D721Med (cell line): ENCODE measurements around the gene COX7A2.

ENCODE experiments used
- DNase-seq: peaks from one replicate; pipeline ENCODE4 v3.0.0; 2011; ENCODE audit warnings: low spot score; ENCODE audit not compliant: insufficient read length
- FAIRE-seq: peaks from 2 replicates; lab custom pipeline; 2011; peaks lifted over from hg19 to GRCh38; lab: Jason Lieb, UNC
- TF ChIP-seq, protein P1 (sequence below): IDR thresholded peaks from 2 replicates; pipeline ENCODE4 v1.5.1; 2012; ENCODE audit warnings: mild to moderate bottlenecking, control low read depth; ENCODE audit not compliant: insufficient read depth; ENCODE audit errors: missing control alignments

COX7A2 gene

DNA sequence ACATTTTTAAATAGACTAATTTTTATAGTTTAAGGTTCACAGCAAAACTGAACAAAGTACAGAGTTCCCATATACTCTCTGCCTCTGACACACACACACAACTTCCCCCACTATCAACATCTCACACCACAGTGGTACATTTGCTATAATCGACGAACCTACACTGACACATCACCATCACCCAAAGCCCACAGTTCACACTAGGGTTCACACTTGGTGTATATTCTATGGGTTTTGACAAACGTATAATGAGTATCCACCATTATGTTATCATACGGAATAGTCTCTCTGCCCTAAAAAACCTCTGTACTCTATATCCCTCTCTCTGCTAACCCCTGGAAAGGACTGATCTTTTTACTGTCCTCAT is 25.4 kb upstream of the COX7A2 start:
- FAIRE-seq = no peak
- TF ChIP-seq, protein P1, sequence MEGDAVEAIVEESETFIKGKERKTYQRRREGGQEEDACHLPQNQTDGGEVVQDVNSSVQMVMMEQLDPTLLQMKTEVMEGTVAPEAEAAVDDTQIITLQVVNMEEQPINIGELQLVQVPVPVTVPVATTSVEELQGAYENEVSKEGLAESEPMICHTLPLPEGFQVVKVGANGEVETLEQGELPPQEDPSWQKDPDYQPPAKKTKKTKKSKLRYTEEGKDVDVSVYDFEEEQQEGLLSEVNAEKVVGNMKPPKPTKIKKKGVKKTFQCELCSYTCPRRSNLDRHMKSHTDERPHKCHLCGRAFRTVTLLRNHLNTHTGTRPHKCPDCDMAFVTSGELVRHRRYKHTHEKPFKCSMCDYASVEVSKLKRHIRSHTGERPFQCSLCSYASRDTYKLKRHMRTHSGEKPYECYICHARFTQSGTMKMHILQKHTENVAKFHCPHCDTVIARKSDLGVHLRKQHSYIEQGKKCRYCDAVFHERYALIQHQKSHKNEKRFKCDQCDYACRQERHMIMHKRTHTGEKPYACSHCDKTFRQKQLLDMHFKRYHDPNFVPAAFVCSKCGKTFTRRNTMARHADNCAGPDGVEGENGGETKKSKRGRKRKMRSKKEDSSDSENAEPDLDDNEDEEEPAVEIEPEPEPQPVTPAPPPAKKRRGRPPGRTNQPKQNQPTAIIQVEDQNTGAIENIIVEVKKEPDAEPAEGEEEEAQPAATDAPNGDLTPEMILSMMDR = no peak
- no peak for DNase-seq

DNA sequence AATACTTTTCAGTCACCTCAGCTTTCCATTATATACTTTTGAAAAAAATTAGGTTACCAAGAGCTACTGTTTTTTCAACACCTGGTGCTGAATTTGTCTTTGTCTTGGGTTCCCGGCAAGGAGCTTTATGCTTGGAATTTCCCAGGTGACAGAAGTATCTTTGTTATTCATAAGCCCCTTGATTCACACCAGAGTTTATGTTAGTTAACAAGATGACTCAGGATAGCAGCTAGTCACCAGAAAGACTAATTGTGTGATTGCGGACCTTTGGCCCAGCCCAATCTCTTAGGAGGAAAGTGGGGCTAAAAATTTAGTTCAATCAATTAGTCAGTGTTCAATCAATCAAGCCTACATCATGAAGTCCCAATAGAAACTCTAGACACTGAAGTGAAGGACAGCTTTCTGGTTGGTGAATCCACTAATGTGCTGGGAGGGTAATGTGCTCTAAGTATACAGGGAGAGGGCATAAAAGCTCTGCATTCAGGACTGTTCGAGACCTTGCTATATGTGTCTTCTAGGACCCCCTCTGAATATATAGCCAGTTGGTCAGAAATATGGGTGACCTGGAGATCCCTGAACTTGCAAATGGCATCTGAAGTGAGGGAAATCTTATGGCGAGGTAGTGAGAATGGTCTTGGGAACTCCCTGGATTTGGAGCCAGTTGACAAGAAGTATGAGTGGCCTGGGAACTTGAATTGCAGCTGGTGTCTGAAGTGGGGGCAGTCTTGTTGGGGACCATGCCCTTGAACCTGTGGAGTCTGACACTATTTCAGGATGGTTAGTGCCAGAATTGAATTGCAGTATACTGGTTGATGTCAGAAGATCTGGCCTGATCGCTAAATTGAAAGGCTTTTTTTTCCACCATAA is 24.8 kb upstream of the COX7A2 start:
- DNase-seq = no peak
- TF ChIP-seq, protein P1 = no peak
- no peak for FAIRE-seq

DNA sequence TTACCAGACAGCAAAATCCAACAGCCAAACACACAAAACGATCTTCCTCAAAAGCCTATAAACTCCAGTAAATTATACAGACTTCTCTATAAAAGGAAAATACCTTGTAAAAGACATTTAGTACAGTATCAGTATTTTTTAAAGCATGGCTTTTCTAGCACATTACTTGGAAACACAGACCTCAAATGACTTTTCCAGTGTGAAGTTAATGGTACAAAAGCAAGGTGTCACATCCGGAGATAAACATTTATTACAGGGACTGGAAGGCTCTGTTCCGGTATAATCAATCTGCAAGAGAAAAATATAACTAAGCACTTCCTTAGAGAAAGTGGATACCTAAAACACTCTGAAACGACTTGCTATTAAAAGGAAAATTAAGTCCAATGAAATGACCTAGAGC is 23.9 kb upstream of the COX7A2 start:
- DNase-seq (no peak), FAIRE-seq (no peak)
- TF ChIP-seq, protein P1 = no peak

DNA sequence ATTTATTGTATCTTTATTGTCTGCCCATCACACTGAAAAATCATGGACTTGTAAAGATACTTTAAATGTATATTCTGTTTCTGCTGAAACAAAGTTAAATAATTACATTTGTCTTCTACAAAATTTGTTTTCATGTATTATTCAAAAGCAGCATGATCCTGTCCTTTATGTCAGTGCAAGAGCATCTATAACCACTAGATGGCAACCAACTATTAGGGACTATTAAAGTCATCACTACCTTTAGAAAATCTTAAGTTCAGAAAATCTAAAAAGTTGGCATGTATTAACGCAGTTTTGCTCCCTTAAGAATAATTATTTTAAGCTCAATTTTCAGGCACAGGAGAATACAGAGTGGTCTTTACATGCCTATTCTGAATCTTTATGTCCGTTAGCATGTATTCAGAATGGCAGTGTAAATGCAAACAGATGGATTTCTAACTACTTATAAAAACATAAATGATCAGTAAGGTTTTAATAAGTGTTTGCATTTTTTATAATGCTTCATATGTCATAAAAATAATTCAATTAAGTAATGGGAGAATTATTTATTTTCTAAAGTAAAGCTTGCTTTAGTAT is 23.2 kb upstream of the COX7A2 start:
- TF ChIP-seq, protein P1 = peak; percentile 81
- no peak for DNase-seq
- peak; percentile 92 for FAIRE-seq

DNA sequence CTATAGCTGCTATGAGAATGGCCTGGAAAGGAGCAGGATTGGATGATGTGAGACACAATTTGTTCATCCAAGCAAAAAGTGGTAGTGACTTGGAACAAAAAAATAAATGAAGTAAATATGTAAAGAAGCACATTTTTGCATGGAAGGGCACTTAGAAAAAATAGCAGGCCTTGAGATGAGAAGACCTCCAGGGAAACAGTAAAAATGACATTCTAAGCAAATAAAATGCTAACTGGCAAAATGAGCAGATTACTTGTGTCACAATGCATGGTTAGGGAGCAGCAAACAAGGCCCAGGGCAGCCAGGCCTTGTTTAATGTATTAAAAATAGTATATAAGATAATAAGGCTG is 19.8 kb upstream of the COX7A2 start:
- DNase-seq (no peak), FAIRE-seq (no peak)
- TF ChIP-seq, protein P1 = no peak

DNA sequence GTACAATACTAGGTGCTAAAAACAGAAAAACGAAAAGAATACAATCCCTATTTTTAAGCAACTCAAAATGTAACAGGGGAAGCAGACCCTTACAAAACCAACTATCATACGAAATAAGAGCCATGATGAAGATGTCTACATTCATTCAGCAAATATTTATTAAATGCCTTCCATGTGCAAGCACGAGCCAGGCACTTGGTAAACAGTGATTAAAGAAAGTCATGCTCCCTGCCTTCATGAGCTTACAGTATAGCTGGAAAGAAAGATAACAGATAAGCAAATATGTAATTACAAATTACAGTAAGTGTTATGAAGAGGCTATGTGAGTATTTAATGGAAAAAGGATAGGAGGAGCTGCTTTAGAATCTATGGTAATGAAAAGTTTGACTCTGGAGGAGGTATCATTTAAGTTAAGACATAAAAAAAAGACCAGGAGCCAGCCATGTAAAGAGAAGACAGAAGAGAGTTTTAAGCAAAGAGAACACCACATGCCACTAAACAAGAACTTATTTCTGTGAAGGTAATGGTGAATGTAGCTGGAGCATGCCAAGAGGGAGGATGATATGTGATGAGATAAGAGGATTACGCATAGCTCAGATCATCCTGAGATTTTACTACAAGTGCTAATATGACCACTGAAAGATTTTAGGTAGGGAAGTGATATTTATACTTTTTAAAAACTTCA is 19.3 kb upstream of the COX7A2 start:
- TF ChIP-seq, protein P1 = no peak
- peak; percentile 96 for FAIRE-seq
- no peak for DNase-seq
